ENCODE data around the gene IGSF22. TPM values are rescaled to one million over a fixed set of nuclear protein-coding genes. Genes with fewer than 3 reads are reported as not detected.

The IGSF22 gene
- polyA plus RNA-seq, 1 of the 3 experiments (the other 2 are of a cell fraction): 0.02 TPM

GRCh38 chr11:18669219-18669596 is 56.8 kb downstream of the IGSF22 start:
- 25% methylated on average over 2 of the region's 2 CpGs for WGBS (ENCODE audit: low lambda C conversion rate)
- ChIA-PET CTCF (no interaction called here), POLR2A (interaction anchor here (0.6 kb wide), 1 partner anchor 147 kb away, joined by 5 read pairs; no protein-coding TSS in a partner anchor)
- Histone ChIP-seq H3K36me3 (replicated peaks in 1 of 2; ENCODE audit: control insufficient read depth in 1 of 2, insufficient read depth in 2 of 2, low read length in 1 of 2) (no peaks in the 10 kb centered on the region), H3K9me2 (no peaks in the 10 kb centered on the region), H3K27me3 (ENCODE audit: insufficient read depth) (no peaks in the 10 kb centered on the region), H3K9ac (no peak overlapping the region), H4K20me1 (ENCODE audit: insufficient read depth) (no peaks in the 10 kb centered on the region), H3K4me1 (ENCODE audit: control insufficient read depth in 1 of 2, insufficient read depth in 2 of 2, low read depth in 1 of 2, low read length in 1 of 2) (no peaks in the 10 kb centered on the region), H3K4me3 (ENCODE audit: low read depth in 2 of 2, low read length in 1 of 2) (no peak overlapping the region), H3K27ac (ENCODE audit: low read depth in 2 of 2, low read length in 1 of 2) (no peak overlapping the region), H3K4me2 (no peak overlapping the region), H3K9me3 (no peaks in the 10 kb centered on the region), H2AFZ (ENCODE audit: low read depth) (no peak overlapping the region), H3K79me2 (ENCODE audit: insufficient read depth) (no peaks in the 10 kb centered on the region), H3F3A (replicated peaks; ENCODE audit: insufficient read depth) (no peaks in the 10 kb centered on the region)
- DNase-seq: no peak
- no peak for TF ChIP-seq RAD21 (IDR thresholded peaks at IDR 0.05; ENCODE audit: low read length)
- no peak for TF ChIP-seq RFX5 (IDR thresholded peaks at IDR 0.05; ENCODE audit: low read length)
- TF ChIP-seq, protein P1, sequence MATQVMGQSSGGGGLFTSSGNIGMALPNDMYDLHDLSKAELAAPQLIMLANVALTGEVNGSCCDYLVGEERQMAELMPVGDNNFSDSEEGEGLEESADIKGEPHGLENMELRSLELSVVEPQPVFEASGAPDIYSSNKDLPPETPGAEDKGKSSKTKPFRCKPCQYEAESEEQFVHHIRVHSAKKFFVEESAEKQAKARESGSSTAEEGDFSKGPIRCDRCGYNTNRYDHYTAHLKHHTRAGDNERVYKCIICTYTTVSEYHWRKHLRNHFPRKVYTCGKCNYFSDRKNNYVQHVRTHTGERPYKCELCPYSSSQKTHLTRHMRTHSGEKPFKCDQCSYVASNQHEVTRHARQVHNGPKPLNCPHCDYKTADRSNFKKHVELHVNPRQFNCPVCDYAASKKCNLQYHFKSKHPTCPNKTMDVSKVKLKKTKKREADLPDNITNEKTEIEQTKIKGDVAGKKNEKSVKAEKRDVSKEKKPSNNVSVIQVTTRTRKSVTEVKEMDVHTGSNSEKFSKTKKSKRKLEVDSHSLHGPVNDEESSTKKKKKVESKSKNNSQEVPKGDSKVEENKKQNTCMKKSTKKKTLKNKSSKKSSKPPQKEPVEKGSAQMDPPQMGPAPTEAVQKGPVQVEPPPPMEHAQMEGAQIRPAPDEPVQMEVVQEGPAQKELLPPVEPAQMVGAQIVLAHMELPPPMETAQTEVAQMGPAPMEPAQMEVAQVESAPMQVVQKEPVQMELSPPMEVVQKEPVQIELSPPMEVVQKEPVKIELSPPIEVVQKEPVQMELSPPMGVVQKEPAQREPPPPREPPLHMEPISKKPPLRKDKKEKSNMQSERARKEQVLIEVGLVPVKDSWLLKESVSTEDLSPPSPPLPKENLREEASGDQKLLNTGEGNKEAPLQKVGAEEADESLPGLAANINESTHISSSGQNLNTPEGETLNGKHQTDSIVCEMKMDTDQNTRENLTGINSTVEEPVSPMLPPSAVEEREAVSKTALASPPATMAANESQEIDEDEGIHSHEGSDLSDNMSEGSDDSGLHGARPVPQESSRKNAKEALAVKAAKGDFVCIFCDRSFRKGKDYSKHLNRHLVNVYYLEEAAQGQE (IDR thresholded peaks at IDR 0.05; ENCODE audit: low read depth, low read length): no peak
- TF ChIP-seq ELF1 (IDR thresholded peaks at IDR 0.05): no peak
- TF ChIP-seq SMC3 (IDR thresholded peaks at IDR 0.05; ENCODE audit: low read depth, low read length): no peak
- TF ChIP-seq CHD2 (IDR thresholded peaks at IDR 0.05; ENCODE audit: low read length, partially characterized antibody): no peak
- no peak for TF ChIP-seq FOSL2 (IDR thresholded peaks at IDR 0.05; ENCODE audit: borderline replicate concordance, low read depth)
- TF ChIP-seq USF2 (IDR thresholded peaks at IDR 0.05; ENCODE audit: borderline replicate concordance, low read depth, low read length): no peak
- no peak for TF ChIP-seq EP300 (IDR thresholded peaks at IDR 0.05; ENCODE audit: borderline replicate concordance in 1 of 2, low read depth in 1 of 2, low read length in 1 of 2)
- no peak for TF ChIP-seq GATA2 (CRISPR knock-in tag; IDR thresholded peaks at IDR 0.05)
- no peak for TF ChIP-seq TEAD4 (IDR thresholded peaks at IDR 0.05; ENCODE audit: borderline replicate concordance, insufficient read depth)
- TF ChIP-seq NFIC (IDR thresholded peaks at IDR 0.05; ENCODE audit: borderline replicate concordance): no peak
- TF ChIP-seq, protein P2, sequence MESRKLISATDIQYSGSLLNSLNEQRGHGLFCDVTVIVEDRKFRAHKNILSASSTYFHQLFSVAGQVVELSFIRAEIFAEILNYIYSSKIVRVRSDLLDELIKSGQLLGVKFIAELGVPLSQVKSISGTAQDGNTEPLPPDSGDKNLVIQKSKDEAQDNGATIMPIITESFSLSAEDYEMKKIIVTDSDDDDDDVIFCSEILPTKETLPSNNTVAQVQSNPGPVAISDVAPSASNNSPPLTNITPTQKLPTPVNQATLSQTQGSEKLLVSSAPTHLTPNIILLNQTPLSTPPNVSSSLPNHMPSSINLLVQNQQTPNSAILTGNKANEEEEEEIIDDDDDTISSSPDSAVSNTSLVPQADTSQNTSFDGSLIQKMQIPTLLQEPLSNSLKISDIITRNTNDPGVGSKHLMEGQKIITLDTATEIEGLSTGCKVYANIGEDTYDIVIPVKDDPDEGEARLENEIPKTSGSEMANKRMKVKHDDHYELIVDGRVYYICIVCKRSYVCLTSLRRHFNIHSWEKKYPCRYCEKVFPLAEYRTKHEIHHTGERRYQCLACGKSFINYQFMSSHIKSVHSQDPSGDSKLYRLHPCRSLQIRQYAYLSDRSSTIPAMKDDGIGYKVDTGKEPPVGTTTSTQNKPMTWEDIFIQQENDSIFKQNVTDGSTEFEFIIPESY (IDR thresholded peaks at IDR 0.05; ENCODE audit: borderline replicate concordance, low read depth): no peak
- TF ChIP-seq RCOR1 (IDR thresholded peaks at IDR 0.05; ENCODE audit: low read length): no peak
- TF ChIP-seq POLR2AphosphoS5 (IDR thresholded peaks at IDR 0.05; ENCODE audit: low read depth, low read length): no peak
- no peak for TF ChIP-seq TAF1 (IDR thresholded peaks at IDR 0.05; ENCODE audit: borderline replicate concordance, low read depth, low read length)
- TF ChIP-seq MAX (IDR thresholded peaks at IDR 0.05; ENCODE audit: low read depth): no peak
- no peak for TF ChIP-seq MXI1 (IDR thresholded peaks at IDR 0.05; ENCODE audit: low read depth, low read length)
- no peak for TF ChIP-seq GABPA (IDR thresholded peaks at IDR 0.05; ENCODE audit: low read depth)
